ENCODE data around the gene DCP2.
A peak's percentile ranks its signal among the peaks of the same experiment; 100 is the strongest.
"Not testable (repeated sequence)": the region's sequence is repeated elsewhere in the genome, so short reads cannot be mapped to it uniquely, and the experiment has no call there.

Gene DCP2

DNA sequence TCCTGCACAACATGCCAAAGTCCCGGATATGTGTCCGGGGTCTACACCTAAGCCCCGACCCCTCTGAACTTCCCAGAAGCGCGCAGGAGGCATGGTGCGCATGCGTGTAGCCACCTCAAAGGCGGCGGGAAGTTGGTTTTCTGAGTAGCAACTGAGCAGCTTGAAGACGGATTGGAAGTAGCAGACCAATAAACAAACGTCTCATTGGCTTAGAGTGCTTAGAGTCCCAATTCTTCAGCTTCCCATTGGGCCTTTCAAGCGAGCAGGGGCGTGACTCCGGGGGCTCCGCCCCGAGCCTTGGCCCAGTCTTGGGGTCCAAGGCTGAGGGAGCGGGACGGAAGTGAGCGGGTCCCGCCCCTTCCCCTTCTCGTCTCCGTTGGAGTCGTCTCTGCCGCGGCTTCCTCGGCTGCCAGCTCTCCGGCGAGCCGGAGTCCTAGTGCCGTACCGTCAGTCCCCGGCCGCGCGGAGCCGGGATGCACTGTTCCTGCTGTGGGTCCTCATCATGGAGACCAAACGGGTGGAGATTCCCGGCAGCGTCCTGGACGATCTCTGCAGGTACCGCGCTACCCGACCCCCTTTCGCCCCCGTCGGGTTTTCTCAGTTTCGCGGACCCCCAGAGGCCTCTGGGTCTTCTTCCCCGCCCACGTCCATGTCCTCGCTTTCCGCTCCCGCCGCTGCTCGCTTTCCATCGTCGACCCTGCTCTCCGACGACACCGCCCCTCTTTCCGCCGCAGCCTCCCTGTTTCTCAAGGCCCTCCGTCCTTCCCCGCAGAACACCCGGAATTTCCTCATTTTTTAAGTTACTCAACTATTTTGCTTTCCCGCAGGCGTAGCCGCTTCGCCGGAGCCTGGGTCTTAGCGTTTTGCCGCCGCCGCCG is at the start of gene DCP2:
DCP2 (plus strand) TSS at position 367 of the 878 bp plus-strand sequence; CDS start at position 503, 136 bp downstream.
- DNase-seq = peak; percentile 94

DNA sequence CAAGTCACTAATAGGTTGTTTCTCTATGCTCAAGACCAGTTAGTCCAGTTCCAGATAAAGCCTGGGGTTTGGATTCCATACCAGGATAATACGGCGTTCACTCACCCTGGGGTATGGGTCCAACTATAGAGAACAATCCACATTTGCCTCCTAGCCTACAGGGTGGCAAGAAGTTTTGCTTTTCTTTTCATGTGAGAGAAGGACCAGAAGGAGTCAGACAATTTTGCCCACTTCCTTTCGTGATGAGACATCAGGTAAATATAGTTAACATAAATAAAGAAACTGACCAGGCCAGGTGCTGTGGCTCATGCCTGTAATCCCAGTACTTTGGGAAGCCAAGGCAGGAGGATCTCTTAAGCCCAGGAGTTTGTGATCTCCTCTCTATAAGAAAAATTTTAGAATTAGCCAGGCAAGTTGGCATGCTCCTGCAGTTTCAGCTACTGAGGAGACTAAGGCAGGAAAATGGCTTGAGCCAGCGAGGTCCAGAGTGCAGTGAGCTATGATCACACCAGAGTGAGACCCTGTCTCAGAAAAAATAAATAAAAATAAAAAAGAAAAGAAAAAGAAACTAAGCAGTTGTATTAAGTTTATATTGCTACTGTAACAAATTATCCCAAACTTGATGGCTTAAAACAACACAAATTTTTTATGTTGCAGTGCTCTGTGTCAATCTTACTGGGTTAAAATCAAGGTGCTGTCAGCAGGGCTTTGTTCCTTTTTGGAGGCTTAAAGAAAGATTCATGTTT is 47.1 kb upstream of the DCP2 start:
- DNase-seq = no peak

DNA sequence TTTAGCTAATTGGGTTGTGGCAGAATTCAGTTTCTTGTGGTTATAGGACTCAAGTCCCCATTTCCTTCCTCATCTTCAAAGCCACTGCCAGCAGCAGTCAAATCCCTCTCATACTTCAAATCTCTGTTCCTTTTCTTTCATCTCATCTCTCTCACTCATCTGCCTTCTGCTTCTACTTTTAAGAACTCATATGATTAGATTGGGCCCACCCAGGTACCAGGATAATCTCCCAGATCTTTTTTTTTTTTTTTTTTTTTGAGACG is 46.6 kb upstream of the DCP2 start:
- no peak for DNase-seq

DNA sequence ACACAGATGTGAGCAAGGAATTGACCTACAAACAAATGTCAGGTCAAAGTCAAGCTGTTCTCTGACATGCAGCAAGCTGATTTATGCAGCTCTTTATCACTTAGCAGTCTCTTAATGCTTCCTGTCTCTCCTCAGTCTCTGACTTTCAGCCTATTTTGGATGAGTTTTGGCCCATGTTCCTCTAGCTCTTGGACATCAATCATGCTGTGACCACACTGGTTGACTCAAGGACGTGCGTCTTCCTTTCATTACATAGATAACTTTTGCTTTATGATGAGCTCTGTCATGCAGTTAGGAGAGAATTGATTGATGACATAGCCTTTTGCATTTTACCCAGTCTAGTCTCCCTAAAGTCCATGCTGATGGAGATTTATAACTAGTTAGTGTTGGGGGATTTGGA is 45.1 kb upstream of the DCP2 start:
- DNase-seq = no peak

DNA sequence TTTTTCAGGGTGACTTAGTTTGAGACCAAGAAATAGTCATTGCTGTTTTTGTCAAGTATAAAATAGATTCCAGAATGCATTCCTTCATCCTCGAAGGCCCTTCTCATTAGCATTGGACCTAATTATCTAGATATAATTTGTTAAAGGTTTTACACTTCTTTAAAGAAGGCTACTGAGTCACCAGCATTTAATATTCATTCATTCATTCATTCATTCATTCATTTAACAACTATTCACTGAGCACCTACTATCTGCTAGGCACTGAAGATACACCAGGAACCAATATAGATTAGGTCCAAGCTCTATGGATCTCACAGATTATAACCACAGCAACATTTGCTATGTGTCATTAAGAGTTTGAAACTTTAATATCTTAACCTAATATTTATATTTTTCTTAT is 43.5 kb upstream of the DCP2 start:
- DNase-seq = no peak

DNA sequence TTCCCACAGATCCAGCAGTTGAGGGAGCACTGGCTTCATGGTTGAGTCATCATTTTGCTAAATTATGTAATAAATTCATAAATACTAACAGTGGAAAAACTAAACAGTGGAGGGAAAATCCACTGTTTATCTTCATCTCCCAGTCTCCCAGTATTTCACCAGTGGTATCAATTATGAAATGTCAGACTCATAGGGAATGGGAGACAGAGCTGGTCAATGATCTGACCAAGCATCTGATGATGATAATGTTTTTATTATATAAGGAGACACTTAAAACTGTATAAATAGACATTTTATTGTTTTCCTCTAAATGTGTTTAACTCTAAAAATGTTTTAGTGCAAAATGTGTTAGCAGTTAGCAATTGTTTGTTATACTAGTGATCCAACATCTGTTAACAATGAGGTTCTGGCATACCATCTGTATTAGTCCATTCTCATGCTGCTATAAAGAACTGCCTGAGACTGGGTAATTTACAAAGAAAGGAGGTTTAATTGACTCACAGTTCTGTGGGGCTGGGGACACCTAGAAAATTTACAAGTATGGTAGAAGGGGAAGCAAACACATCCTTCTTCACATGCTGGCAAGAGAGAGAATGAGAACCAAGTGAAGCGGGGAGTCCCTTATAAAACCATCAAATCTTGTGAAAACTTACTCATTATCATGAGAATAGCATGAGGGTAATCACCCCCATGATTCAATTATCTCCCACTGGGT is 42.8 kb upstream of the DCP2 start:
- DNase-seq = no peak

DNA sequence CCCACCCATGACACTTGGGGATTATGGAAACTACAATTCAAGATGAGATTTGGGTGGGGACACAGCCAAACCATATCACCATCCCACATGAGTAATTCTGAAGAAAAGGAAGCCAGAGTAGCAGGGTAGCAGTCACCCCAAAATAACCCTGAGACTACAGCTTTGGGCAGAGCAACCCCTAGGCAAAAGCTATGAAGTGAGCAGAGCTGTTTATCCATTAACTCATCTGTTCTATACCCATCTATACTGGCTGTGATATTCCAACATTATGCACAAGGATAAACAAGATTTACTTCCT is 42.3 kb upstream of the DCP2 start:
- DNase-seq = no peak

DNA sequence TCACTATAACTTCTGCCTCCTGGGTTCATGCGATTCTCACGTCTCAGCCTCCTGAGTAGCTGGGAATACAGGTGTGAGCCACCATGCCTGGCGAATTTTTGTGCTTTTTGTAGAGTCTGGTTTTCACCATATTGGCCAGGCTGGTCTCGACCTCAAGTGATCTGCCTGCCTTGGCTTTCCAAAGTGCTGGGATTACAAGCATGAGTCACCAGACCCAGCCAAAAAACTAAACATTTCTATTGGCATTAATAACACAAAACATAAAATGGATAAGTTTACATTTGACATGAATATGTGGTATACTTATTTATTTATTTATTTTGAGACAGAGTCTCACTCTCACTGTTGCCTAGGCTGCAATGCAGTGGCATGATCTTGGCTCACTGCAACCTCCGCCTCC is 40.9 kb upstream of the DCP2 start:
- no peak for DNase-seq

DNA sequence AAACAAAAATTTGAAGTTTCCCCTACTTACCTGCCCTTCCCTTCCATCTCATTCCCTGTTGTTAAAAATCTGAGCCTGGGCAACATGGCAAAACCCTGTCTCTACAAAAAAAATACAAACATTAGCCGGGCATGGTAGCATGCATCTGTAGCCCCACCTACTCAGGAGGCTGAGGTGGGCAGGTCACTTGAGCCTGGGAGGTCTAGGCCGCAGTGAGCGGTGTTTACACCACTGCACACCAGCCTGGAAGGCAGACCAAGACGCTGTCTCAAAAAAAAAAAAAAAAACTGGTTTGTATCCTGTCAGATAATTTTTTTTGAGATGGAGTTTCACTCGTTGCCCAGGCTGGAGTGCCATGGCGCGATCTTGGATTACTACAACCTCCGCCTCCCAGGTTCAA is 38.3 kb upstream of the DCP2 start:
- DNase-seq = no peak

DNA sequence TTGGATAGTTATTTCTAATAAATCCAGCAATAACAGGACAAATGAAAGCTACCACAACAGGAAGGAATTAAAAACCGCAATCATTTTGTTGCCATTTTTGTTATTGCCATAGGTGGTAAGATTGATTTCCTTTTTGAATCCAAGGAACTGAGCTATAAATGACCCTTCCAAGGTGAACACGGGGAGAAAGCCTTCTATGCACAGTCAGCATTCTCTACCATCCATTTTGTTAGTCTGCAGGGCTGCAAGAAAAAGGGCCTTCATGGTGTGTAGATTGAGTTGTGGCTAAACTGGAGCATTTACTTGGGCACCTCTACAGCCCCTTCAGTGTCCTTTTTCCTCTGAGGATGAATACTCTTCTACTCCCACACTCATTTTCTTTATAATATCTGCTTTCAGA is 35.9 kb upstream of the DCP2 start:
- DNase-seq = no peak

DNA sequence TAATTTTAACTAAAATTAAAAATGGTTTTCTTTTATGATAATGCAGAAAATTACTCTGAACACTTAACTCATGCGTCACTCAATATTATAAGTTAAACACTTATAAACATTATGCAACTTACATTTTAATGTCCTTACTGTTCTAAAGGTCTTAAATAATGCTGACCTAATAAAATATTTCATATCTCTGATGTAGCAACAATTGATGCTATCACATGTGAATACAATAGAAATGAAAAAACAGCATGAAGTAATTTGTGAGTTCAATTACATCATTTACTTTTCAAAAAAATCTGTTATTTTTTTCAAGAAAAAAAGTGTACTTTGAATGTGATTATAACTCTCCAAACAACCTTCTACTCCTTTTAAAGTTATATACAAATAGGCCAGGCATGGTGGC is 28.1 kb upstream of the DCP2 start:
- DNase-seq = no peak

DNA sequence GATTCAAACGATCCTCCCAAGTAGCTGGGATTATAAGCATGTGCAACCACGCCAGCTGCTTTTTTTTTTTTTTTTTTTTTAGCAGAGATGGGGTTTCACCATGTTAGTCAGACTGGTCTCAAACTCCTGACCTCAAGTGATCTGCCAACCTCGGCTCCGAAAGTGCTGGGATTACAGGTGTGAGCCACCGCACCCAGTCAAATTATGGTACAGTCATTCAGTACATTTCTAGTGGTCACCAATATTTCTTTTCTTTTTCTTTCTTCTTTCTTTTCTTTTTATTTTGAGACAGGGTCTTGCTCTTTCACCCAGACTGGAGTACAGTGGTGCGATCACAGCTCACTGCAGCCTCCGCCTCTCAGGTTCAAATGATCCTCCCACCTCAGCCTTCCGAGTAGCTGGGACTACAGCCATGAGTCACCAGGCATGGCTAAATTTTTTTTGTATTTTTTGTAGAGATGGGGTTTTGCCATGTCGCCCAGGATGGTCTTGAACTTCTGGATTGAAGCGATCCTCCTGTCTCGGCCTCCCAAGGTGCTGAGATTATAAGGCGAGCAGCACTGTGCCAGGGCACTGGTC is 25.4 kb upstream of the DCP2 start:
- no peak for DNase-seq

DNA sequence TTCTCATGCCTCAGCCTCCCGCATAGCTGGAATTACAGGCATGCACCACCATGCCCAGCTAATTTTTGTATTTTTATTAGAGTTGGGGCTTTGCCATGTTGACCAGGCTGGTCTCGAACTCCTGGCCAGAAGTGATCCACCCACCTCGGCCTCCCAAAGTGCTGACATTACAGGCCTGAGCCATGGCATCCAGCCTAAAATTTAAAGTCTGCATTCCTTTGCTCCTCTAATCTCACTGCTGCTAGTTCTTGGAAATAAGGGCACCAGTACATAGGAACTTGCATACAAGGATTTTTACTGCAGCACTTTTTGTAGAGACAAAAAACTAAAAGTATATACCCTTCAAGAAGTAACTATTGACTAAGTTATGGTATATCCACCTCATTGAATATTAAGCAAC is 20.0 kb upstream of the DCP2 start:
- no peak for DNase-seq

DNA sequence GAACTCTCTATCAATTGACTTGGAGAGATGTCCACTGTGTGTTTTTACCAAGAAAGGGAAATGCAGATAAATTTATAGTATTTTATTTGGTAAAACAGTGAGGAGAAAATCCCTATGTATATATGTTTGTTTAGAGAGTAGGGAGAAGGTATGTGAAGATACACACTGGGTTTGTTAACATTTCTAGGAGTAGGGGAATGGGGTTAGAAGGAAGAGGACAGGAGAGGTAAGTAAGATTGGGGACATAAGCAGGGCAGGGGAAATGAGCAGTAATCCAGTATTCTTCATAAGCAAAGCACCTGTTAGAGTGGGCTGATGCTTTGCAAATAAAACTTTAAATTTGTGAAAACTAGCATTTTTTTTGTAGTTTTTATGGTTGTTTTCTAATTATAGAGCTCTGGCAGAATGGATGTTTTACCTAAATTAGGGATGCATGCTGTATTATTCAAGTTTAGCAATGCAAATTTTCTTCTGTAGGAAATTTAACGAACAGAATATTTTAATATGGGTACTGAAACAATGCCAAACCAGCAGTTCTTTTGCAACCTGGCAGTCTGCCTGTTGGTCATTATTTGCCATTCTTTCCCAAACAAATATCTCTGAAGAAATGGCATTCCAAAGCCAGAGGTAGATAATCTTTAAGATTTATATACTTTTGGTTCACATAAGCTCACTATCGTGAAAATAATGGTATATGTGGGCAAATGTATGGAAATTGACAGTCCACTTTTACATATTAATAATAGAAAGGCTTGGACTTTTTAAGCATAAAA is 19.4 kb upstream of the DCP2 start:
- peak; percentile 84 for DNase-seq

DNA sequence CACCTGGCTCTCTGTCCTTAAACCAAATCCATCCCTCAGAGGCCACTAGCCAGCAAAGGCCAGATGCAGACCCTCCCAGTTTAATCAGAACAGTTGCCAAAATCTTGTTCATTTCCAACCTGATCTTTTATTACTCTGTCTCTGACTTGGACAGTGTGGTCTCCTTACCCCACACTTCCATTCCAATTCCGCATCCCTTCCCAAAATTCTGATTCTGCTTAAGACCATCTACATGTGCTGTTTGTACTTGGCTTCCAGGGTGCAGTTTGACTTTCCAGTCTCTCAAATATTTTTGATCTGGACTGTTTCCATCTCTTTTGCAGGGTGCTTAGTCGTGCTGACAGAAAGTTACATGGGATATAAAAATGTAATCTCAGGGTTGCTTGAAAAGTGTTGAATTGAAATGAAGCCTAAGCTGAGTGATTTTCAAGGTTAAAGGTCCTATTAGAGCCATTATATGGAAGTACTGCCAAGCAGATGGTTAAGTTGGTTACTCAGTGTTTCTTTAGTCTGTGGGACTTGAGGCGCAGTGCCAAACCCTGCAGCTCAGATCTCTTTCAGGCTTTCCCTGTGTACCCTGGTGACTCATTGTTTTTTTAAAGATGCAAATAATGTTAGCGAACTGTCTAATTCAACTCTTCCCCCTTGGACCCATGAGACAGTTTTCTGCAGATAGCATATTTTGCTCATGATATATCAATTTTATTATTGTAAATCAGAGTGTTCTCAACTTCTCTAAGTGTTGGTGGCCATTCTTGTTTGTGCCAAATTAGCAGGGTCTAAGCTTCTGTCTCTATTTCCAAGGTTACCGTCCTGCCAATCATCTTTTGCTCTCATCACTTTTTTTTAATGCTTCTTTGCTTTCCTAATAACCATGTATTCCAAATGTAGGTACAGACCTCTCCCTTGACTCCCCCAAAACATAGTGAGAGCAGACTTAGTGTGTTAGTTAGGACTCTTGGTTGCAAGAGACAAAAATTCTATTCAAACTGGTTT is 18.2 kb upstream of the DCP2 start:
- DNase-seq = peak; percentile 48

DNA sequence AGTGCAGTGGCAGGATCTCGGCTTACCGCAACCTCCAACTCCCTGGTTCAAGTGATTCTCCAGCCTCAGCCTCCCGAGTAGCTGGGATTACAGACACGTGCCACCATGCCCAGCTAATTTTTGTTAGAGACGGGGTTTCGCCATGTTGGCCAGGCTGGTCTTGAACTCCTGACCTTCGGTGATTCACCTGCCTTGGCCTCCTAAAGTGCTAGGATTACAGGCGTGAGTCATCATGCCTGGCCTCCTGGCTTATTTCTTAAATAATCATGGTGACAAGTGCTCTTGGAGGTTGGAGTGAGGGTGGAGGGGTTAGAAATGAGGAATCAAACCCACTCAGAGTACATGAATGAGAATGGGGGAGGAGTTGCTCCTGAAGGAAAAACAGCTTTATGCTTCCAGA is 16.7 kb upstream of the DCP2 start:
- DNase-seq = not testable (repeated sequence)

DNA sequence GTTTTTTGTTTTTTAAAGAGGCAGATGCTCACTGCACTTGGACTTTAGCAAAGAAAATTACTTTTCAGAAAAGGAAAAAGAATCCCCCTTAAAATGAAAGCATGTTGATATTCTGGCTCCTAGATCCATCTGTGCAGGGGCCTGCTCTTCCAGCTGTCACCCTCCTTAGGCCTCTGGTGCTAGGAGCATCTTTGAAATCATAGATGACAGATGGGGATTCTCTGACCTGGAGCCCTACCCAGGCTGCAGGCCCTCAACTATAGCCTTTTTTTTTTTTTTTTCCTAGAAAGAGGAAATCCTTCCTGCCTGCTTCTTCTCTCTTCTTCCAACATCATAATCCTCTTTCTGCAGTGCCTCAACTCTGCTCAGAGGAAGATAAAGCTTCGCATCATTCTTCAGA is 16.3 kb upstream of the DCP2 start:
- no peak for DNase-seq

DNA sequence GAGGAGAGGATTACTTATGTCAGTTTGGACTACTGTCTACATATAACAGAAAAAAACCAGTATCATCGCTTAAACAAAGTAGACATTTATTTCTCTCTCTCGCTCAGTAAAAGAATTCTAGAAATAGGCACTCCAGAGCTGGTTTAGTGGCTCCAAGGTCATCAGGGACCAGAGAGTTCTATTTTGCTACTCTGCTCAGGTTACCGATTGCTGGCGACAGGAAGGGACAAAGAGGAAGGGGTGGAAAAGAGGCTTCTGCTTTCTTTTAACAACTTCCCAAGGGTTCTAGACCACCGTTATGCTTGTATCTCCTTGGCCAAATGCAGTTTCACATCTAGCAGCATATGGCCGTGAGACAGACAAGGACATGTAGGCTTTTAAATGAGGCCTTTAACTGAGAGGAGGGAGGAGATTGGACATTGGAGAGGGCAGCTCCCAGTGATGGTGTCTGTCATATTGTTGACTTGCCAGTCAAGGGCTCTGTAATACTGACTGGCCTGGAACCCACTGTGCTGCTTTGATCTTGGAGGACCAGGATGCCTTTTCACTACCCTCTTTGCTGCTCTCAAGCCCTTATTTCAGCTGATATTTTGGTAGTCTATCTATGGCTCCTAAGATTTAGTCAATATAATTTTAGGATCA is 15.6 kb upstream of the DCP2 start:
- no peak for DNase-seq

DNA sequence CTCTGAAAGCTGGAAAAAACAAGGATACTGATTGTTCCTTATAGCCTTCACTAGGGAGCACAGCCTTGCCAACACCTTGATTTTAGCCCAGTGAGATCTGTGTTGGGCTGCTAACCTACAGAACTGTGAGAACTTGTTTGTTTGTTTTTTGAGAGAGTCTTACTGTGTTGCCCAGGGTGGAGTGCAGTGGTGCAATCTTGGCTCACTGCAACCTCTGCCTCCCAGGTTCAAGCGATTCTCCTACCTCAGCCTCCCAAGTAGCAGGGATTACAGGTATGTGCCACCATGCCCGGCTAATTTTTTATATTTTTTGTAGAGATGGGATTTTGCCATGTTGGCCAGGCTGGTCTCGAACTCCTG is 13.2 kb upstream of the DCP2 start:
- not testable (repeated sequence) for DNase-seq

DNA sequence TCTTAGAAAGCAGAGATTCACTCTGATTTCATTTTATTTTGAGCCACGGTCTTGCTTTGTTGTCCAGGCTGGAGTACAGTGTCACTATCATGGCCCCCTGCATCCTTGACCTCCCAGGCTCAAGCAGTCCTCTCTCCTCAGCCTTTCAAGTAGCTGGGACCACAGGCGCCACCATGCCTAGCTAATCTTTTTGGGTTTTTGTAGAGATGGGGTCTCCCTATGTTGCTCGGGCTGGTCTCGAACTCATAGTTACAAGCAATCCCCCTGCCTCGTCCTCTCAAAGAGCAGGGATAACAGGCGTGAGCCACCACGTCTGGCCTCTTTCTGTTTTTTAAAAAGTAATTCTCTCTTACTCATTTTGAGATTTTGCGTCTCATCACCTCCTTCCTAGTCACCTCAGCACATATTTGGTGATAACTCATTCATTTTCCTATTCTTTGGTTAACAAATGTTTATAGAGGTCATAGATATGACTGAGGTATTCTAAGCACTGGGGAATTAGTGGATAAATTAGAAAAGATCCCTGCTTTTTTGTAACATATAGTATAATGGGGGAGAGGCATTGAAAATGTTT is 10.8 kb upstream of the DCP2 start:
- DNase-seq = no peak

DNA sequence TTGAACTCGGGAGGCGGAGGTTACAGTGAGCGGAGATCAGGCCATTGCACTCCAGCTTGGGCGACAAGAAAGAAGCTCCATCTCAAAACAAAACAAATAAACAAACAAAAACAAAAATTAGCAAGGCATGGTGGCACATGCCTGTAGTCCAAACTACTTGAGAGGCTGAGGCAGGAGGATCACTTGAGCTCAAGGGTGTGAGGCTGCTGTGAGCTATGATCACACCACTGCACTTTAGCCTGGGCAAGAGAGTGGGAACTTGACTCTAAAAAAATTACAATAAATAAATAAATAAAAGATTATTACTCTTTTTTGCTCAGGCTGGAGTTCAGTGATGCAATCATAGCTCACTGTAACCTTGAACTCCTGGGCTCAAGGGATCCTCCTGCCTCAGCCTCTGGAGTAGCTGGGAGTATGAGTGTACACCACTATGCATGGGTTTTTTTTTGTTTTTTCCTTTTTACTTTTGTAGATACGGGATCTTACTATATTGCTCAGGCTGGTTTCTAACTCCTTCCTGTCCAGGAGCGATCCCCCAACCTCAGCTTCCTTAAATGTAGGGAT is 9.0 kb upstream of the DCP2 start:
- no peak for DNase-seq

All from NCI-H526 treated with DMSO at 0.1 percent for 48 hours (cell line).